ENCODE results near the gene NRP2. TPM values are rescaled to one million over a fixed set of nuclear protein-coding genes. Genes with fewer than 3 reads are reported as not detected.
A peak's percentile ranks its signal among the peaks of the same experiment; 100 is the strongest.

Gene NRP2
- total RNA-seq, 1 donor from 2014 or later: 3.9 TPM

DNA sequence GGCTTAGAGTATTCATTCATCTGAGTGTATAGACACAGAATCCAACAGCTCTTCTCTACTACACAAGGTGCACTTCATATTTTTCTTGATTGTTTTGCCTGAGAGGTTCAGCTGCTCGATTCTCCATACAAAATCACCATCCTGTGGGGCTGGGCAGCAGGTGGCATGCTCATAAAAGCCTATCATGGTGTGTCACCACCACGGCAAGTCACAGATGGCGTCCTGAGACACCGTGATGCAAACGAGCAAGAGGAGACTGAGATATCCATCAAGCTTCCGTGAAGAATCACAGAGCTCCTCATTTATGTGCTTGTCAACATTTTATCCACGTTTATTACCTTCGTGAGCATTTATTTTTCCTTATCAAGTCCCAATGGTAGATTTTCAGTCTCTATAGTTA is 22.4 kb upstream of the NRP2 start:
- peak; percentile 89 for DNase-seq (ENCODE audit: low read depth)

DNA sequence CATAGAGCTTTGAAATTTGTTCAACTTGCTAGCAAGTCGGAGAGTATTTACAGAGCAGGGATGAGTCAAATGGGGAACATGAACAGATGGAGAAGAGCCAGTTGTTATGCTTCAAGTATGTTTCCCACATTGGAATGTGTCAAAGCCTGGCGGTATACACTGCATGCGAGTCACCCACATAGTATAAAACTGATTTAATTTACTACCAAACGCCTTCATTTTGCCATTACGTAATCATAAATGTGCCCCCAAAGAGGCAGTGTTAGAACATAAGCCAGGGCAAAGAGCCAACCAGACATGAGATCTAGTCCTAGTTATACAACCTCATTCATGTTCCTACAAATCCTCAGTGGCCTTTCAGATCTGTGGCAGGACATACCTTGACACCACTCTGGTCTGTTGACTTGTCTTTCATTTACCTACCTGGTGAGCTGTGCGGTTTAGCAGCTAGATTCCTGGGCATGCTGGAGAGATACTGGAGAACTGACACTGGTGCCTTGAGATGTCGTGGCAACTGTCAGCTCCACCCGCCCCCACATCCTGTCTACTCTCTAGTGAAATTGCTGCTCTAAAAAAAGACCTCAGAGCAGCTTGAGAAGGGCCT is 21.7 kb upstream of the NRP2 start:
- DNase-seq (ENCODE audit: low read depth): peak; percentile 97

DNA sequence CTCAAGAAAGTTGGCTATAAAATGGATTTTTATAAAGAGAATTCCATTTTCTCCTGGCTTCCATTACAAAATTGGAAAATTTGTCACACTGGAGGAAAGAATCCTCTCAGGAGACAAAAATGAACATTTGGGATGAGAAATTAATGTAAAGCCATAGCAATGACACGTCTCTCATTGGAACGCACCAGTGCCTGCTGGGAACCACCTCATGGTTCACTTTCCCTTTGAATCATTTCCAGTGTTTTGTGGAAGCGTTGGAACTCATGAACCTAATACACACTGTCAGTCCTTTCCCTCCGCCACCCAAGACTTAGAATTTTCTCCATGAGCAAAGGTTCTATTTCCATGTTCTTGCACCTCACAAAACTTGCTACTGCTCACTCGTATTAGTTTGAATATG is 21.0 kb upstream of the NRP2 start:
- DNase-seq (ENCODE audit: low read depth): no peak

DNA sequence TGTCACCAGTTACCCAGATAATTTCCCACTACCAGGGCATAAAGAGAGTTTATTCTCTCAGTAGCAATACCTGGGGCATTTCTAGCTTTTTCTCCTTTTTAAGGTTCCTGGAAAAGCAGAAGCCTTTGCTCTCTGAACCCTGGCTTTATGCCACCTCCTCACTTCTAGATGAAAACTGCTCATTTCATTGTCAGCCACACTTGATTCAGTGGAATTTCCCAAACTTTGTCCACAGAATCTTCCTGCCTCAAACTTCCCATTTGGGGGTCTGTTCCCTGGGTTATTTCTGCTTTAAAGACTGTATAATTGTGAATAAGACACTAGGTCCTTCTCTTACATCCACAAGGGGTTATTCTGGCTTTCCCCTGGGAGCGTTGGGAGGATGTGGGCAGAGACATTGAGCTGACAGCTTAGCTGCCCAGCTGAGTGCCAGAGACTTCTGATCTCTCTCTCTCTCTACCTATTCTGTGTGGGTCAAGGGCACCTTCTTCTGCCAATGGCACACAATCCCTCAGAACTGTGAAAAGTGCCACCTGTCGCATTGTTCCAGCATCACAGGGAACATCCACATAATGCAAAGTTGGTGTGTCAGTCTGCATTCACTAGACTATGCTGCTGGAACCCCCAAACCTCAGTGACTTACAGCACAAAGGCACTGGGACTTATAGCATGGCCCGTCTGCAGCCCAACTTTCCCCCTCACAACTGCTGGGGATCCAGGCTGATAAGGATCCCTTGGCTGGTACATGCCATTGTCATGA is 19.9 kb upstream of the NRP2 start:
- no peak for DNase-seq (ENCODE audit: low read depth)

DNA sequence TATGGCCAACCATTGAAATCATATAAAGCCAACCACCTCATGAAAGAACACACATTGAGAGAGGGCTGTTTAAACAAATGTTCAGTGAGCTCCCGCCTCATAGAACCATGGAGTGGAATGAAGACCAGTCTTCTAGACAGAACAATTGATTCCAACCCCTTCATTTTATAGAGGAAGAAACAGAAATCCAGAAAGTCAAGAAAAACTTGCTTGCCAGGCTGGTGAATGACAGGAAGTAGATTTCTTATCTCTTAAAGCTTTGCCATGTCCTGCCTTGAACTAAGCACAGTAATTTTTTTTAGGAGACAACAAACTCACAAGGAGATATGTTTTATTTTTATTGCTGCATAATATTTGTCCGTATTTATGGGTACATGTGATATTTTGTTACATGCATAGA is 16.5 kb upstream of the NRP2 start:
- DNase-seq (ENCODE audit: low read depth): no peak

DNA sequence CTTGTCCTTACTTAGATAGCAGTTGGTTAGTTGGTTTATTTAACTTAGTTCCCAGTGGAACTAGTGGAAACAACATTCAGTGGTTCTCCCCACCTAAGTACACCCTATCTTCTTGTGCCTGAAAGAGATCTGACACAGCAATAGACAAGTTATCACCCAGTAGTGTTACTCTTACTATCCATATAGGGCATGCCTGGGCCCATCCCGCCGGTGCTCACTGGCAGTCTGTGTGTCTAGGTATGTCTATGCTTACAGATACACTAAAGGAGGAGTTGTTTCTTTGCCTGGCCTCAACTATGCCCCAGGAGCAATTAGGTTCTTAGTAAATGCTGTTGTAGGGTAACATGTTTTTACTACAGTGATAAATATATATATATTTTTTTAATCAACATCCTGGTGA is 12.0 kb upstream of the NRP2 start:
- DNase-seq (ENCODE audit: low read depth): no peak

DNA sequence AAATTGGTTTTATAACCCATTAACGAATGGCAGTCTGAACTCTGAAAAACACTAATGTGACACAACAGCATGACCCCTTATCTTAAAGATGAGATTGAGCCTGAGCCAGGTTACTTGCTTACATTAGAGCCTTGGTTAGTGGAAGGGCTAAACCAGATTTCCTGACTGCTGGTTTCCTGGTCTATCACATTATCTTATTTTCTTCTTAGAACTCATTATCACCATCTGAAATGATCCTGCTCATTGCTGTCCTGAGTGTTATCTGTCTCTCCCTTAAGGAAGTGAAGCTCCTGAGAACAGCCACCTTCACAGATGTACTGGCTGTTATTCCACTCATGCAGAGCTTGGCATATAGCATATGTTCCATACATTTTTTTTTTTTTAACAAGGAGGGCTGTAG is 9.0 kb upstream of the NRP2 start:
- DNase-seq (ENCODE audit: low read depth): no peak

DNA sequence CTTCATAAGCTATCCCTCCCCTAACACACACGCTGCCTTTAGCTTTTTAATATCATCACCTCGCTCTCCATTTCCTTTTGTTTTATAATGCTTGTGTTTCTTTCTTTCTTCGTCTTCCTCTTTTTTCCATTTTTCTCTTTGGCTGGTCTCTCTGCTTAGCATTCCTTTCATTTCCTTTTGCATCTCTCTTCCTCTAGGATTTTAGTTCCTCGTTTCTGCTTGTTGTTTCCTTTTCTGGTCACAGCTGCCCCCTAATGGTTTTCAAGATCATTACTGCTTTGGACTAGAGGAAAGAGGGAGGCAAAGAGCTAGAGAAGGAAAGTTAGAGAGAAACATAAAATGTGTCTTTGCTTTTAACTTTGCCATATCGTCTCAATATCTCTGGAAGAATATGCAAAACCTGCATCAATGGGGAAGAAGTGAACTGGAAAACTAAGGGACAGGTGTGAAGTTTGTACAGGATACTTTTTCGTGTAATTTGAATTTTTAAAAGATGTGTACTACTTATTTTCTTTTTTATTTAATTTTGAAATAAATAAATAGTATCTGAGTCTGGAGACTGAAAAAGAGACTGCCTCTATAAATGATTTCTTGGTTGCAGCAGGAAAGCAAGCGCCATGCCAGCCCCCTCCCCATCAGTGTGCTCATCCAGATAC is 6.3 kb upstream of the NRP2 start:
- peak; percentile 80 for DNase-seq (ENCODE audit: low read depth)

DNA sequence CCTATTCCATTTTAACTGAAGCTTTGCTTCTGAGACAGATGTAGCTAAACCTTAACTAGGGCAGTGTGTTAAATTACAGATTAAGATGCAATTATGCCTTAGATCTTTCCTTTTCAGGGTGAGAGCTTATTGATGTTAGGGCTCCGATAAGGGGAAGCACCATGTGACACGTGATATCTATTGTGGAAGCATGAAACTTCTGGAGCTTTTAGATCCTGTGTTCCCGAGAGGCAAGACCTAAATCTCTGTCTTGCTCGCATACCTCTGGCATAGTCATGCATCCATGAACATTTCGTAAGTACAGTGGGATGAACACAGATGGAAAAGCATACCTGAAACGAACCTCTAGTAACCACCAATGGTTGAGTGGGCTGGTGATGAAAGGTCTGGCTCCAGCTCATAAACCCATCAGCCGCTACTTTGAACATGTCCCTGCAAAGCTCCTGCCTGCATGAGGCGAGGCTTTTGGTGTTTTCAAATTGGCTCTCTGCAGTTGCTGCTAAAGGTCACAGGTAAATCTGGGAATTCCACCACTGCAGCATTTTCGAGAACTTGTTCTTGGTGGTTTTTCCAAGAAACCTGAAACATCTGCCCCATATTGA is 3.7 kb upstream of the NRP2 start:
- no peak for DNase-seq (ENCODE audit: low read depth)

DNA sequence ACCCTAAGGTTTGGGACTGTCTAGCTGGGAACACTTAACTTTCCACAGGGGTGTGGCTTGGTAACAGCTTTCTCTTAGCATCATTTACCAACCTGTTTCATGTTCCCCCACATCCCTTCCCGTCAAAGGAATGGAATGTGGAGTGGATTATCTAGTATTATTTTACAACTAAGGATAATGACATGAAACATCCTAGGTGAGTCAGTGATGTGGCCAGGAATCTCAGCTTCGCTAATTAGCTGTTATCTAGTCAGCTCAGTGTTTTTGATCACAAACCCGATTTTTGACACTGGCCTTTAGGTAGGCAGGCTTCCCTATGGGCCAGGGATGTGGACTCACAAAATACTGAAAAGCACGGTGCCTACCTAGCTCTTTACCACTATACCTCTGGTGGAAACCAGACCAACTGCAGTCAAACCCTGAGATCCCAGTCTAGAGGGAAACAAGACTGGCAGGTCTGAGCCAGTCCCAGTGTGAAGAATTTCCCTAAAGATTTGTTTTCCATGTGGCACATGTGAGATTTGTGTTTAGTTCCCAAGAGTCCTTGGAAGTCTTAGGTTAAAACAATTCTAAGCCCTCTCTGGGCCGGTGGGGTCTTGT is 2.8 kb upstream of the NRP2 start:
- no peak for DNase-seq (ENCODE audit: low read depth)

DNA sequence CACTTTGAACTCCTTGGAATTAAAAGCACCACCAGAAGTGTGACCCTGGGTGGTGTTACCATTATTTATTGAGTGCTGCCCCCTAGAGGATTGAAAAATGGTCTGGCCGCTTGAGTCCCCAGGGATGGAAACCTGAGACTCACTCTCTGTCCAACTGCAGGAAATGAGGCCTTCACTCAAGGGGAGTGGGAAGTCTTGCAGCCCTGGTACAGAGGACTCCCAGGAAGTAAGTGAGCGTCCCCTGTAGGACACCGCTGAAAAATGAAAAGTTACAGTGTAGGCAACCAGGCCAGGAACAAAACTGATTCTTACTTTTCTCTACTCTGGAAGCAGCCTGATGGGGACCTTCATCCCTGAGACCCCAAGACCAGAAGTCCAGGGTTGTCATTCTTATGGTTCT is 2.2 kb upstream of the NRP2 start:
- peak; percentile 92 for DNase-seq (ENCODE audit: low read depth)

DNA sequence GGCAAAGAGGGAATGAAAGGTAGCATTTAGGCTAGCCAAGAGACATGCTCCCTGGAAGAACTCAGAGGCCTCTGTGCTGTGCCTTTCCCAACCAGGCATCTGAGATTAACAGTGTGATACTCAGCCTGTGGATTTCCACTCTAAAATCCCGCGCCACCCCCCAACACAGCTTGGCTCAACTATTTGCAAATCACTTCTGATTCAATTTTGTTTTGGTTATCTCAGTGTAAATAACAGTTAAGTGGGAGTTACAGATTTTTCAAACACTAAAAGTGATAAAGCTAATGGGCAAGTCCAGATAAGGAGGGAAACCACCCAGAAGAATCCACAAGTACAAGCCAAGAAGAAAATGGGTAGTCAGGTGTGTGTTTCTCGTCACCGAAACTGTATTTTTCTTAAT is 1.4 kb upstream of the NRP2 start:
- no peak for DNase-seq (ENCODE audit: low read depth)

DNA sequence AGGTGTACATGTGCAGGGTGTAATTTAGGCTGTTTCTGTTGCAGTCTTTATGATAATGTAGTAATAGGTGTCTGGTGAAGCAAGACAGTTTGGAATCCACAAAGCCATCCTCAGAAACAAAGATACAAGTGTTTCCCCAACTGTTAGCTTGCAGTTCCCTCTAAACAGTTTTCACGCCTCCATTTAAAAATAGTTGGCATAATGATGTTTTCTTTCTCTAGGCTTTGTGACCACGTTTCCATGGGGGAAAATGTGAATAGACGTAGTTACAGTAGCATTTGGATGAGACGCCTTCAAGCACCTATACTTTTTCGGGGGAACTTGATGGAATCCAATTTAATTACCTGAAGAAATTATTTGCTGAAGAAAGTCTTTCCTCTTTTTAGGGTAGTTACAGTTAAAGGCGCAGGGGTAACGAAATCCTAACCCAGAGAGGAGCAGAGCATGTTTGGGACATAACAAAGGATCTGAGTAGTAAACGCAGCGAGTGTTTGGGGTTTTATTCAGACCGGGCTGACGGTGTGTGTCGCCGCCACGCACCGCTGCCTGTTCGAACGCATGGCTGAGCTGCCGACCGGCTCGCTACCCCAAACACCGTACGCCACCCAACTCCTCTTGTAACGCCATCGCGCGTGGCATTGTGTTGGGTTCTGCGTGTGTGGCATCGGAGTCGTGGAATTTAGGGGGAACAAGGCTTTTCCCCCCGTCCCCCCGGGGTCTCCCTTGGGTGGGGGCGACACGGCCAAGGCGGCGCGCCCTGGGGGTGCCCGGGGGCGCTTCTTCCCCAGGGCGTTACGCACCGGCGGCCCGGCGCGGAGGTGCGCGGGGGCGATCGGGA is 681 bp upstream of the NRP2 start:
- DNase-seq (ENCODE audit: low read depth): no peak

DNA sequence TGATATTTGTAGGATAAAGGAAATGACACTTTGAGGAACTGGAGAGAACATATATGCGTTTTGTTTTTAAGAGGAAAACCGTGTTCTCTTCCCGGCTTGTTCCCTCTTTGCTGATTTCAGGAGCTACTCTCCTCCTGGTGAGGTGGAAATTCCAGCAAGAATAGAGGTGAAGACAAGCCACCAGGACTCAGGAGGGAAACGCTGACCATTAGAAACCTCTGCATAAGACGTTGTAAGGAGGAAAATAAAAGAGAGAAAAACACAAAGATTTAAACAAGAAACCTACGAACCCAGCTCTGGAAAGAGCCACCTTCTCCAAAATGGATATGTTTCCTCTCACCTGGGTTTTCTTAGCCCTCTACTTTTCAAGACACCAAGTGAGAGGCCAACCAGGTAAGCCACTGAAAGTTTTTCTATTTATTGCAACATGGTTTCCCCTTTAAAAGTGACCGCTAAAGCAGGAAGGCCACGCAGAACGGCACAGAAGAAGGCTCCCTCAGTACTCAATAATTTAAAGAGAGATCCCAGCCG is 735 bp downstream of the NRP2 start:
- DNase-seq (ENCODE audit: low read depth): no peak

DNA sequence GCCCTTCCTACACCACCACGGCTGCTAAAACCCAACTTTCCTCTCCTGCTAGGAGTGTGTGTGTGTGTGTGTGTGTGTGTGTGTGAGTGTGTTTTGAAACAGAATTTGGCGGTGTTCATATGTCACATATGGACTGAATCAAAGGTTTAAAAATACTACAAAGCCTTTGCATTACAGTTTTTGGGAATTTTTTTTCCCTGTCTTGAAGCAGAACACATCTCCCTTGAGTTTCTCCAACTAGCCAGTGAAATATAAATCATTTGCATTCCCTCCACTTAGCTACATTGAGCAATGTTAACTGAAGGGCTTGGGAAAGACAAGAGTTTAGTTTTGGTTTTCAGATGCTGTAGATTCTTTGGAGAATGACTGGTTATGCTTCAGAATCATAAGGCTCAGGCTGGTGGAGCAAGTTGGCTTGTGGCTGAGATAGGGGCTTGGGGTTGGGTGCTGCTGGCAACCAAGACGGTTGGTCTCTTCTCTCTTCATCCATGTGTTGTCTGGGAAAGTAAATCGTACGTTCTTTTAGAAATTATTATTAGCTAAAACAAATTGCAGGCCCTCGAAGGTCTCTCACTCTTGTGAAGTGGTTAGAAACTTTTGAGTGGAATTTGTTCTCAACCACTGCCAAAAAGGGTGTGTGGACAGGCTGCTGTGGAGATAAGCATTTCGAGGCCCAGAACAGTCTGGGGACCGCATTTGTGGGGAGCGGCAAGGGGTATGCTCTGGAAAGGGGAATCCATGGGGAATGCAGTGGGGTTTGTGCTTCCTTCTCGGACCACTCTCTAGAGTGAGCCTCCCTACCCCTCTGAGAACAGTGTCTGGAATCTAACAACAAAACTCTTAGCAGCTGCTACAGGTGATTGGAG is 1.4 kb downstream of the NRP2 start:
- DNase-seq (ENCODE audit: low read depth): no peak

DNA sequence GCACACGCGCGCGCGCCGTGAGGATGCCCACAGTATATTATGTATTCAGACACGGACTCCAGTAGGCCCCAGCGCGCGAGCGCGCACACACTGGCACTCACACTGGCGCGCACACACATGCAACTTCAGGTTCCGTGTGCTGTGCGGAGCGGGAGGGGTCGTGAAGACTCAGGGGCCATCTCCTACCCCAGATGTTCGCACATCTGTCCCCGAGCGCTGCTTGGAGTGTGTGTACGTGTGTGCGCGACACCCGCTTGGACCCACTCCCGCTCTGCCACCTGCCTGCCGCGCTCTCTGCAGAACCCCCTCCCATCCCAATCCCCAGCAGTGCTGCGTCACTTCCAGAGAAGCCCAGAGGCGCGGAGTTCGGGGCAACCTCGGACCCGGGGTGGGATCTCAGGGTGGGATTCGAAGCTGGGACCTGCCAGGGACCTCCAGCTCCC is 2.6 kb downstream of the NRP2 start:
- no peak for DNase-seq (ENCODE audit: low read depth)

DNA sequence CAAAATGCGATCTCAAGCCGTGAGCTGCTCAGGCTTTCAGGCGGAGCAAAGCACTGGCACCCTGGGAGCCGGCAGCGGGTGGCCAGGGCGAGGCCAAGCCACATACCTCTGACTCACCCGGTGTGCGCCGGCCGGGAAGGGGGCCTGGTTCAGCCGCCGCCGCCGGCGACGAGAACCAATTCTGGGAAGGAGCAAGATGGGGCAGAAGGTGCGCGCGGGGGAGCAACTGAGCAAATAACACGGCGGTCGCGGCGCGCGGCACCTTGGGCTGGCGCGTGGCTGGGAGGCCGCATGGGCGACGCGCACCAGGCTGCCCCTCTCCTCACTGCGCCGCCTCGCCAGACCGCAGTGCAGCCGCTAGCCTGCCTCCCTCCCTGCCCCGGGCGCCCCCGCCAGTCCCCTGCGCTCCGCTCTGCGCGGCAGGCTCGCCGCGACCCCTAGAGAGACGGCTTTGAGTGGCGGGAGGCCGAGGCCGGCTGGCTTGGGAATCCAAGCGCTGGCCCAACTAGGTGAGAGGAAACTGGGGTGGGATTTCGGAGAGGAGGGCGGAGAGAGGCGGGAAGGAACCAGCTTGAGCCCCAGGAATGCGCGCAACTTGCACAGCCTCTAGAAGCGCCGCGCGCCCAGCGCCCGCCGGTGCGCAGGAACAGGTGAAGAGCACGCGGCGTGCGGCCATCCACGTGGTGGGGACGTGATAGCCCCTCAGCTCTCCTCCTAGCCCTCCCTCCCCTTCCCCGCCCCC is 3.2 kb downstream of the NRP2 start:
- DNase-seq (ENCODE audit: low read depth): peak; percentile 49

DNA sequence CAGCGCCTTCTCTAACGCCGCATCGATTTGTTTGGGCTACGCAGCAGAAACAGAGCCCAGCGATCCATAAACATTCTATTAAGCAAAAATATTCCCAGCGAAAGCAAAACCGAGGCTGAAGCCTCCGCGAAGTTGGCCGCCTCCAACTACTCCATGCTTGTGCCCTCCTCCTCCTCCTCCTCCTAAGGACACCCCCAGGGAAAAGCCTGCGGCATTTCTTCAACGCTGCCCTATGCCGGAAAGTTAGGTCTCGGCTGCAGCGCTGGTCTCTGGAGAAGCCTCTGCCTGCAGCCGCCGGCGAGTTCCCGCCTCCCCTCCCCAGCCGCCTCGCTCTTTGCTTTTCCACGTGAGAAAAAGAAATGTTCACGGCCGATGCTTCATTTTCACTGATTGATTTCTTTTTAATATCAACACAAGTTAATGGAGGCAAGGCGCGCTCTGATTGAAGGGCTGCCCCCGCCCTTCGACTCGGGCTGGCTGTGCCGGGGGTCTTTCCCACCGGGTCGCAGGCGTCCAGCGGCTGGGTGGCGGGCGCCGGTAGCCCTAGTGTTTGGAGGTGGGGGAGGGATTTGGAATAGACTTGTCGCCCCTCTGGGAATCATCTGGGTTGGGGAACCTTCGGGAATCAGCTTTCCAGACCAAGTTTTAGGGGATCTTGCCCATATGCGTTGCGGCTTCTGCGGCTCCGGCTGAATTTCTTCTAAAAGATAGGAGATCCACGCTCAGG is 3.9 kb downstream of the NRP2 start:
- DNase-seq (ENCODE audit: low read depth): no peak
